ENCODE data around the gene IRAK4.

DNA sequence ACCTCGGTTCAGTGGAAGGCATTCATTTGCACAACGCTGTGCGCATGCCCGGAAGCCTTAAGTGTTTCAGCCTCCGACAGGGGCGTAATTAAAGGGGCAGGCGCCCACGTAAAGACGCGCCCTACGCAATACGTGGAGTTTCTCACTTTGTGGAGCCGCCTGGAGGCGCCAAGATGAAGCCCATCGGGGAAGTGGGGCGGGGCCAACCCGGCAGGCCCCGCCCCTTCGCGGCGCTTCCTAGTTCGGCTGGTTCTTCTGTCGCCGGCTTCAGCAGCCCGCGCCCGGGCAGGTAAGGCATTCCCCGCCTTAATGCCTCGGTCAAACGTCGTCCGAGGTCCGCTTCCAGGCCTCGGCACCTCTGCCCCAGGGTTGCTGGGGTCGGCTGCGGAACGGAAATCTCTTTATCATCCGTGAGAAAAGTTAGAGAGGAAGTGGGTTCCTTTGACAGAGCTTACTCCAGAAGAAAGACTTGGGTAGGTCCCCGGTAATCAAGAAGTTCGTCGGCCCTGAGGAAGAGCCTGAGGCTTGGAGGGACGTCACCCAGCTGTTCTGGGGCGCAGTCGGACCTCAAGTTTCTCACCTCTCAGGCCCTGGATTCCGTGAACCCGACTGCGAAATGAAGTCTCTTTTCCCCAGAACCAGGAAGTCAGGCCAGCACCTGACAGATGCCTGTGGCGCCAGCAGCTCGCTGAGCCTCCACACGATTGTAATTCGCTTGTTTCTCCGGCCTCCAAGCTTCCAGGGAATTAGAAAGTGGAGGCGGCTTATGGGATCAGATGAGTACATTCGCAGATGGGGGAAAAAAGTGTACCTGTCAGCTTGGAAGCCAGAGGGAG is at the start of gene IRAK4, which contains the start of gene PUS7L:
- peak; percentile 38 to 53 for TF ChIP-seq CTCF (conservative IDR thresholded peaks at IDR 0.05; ENCODE audit: low read depth in 2 of 2)
- no peak for TF ChIP-seq EZH2phosphoT487 (IDR thresholded peaks at IDR 0.05; ENCODE audit: unreplicated experiment)
- no peak for TF ChIP-seq EZH2 (IDR thresholded peaks at IDR 0.05; ENCODE audit: low read depth, unreplicated experiment)
- TF ChIP-seq, protein P1, sequence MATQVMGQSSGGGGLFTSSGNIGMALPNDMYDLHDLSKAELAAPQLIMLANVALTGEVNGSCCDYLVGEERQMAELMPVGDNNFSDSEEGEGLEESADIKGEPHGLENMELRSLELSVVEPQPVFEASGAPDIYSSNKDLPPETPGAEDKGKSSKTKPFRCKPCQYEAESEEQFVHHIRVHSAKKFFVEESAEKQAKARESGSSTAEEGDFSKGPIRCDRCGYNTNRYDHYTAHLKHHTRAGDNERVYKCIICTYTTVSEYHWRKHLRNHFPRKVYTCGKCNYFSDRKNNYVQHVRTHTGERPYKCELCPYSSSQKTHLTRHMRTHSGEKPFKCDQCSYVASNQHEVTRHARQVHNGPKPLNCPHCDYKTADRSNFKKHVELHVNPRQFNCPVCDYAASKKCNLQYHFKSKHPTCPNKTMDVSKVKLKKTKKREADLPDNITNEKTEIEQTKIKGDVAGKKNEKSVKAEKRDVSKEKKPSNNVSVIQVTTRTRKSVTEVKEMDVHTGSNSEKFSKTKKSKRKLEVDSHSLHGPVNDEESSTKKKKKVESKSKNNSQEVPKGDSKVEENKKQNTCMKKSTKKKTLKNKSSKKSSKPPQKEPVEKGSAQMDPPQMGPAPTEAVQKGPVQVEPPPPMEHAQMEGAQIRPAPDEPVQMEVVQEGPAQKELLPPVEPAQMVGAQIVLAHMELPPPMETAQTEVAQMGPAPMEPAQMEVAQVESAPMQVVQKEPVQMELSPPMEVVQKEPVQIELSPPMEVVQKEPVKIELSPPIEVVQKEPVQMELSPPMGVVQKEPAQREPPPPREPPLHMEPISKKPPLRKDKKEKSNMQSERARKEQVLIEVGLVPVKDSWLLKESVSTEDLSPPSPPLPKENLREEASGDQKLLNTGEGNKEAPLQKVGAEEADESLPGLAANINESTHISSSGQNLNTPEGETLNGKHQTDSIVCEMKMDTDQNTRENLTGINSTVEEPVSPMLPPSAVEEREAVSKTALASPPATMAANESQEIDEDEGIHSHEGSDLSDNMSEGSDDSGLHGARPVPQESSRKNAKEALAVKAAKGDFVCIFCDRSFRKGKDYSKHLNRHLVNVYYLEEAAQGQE (IDR thresholded peaks at IDR 0.05; ENCODE audit: unreplicated experiment): no peak
- no peak for TF ChIP-seq ZNF331 (CRISPR knock-in tag; IDR thresholded peaks at IDR 0.05; ENCODE audit: low read depth)
- TF ChIP-seq NANOG (IDR thresholded peaks at IDR 0.05; ENCODE audit: borderline replicate concordance): no peak
- no peak for TF ChIP-seq STAT1 (IDR thresholded peaks at IDR 0.05; ENCODE audit: unreplicated experiment)
- peak; percentile 80 for TF ChIP-seq POLR2AphosphoS5 (IDR thresholded peaks at IDR 0.05; ENCODE audit: low read depth)
- TF ChIP-seq, protein P2, sequence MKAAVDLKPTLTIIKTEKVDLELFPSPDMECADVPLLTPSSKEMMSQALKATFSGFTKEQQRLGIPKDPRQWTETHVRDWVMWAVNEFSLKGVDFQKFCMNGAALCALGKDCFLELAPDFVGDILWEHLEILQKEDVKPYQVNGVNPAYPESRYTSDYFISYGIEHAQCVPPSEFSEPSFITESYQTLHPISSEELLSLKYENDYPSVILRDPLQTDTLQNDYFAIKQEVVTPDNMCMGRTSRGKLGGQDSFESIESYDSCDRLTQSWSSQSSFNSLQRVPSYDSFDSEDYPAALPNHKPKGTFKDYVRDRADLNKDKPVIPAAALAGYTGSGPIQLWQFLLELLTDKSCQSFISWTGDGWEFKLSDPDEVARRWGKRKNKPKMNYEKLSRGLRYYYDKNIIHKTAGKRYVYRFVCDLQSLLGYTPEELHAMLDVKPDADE (IDR thresholded peaks at IDR 0.05): no peak
- no peak for TF ChIP-seq JUNB (IDR thresholded peaks at IDR 0.05; ENCODE audit: unreplicated experiment)
- TF ChIP-seq CREB1 (CRISPR knock-in tag; IDR thresholded peaks at IDR 0.05; ENCODE audit: low read depth): peak; percentile 86
- TF ChIP-seq ZNF114 (CRISPR knock-in tag; IDR thresholded peaks at IDR 0.05): no peak
- TF ChIP-seq ZNF462 (CRISPR knock-in tag; IDR thresholded peaks at IDR 0.05): no peak

Measured in GM23338 (cell line).